Neural cell (in vitro differentiated cells): Measurements from ENCODE around the gene OGT. TPM values are rescaled to one million over a fixed set of nuclear protein-coding genes. Genes with fewer than 3 reads are reported as not detected.

Source experiments
- H2AFZ ChIP-seq: fragments of 200-600, 300-800 bp; sonication (generic), shearing (Covaris generic); 2 replicates; pipeline ENCODE4 v1.6.0; 2014; ENCODE audit warnings: low read depth, mild to moderate bottlenecking, antibody characterized with exemption, low read length, moderate library complexity
- H3F3A ChIP-seq: fragments of 200-600 bp; shearing (Covaris generic); 2 replicates; pipeline ENCODE4 v1.6.1; 2016; ENCODE audit warnings: mild to moderate bottlenecking, moderate library complexity, mixed read lengths, antibody characterized with exemption, low read length; ENCODE audit not compliant: insufficient read depth, poor library complexity, severe bottlenecking
- H3K27ac ChIP-seq: fragments of 200-600, 300-800 bp; sonication (generic), shearing (Covaris generic); 2 replicates; pipeline ENCODE4 v1.5.1; 2014; ENCODE audit warnings: mild to moderate bottlenecking, low read length, moderate library complexity
- H3K27me3 ChIP-seq: fragments of 300-800, 200-600 bp; sonication (generic), shearing (Covaris generic); 2 replicates; pipeline ENCODE4 v1.6.0; 2014; ENCODE audit warnings: mild to moderate bottlenecking, low read depth, low read length, moderate library complexity; ENCODE audit not compliant: insufficient read depth
- H3K36me3 ChIP-seq: fragments of 300-800, 200-600 bp; sonication (generic), shearing (Covaris generic); 2 replicates; pipeline ENCODE4 v1.5.1; 2014; ENCODE audit warnings: mild to moderate bottlenecking, antibody characterized with exemption, low read length, moderate library complexity; ENCODE audit not compliant: insufficient read depth
- H3K4me2 ChIP-seq: fragments of 300-800, 200-600 bp; sonication (generic), shearing (Covaris generic); 2 replicates; pipeline ENCODE4 v1.6.0; 2014; ENCODE audit warnings: mild to moderate bottlenecking, low read length
- H3K4me3 ChIP-seq: fragments of 300-800, 200-600 bp; sonication (generic), shearing (Covaris generic); 2 replicates; pipeline ENCODE4 v1.5.1; 2014; ENCODE audit warnings: mild to moderate bottlenecking, low read length, moderate library complexity
- H3K79me2 ChIP-seq: fragments of 200-600 bp; shearing (Covaris generic); replicated peaks from 2 replicates; pipeline ENCODE4 v1.6.0; 2014; ENCODE audit warnings: mild to moderate bottlenecking, low read length, moderate library complexity; ENCODE audit not compliant: insufficient read depth
- H3K9ac ChIP-seq: fragments of 300-800, 200-600 bp; sonication (generic), shearing (Covaris generic); 2 replicates; pipeline ENCODE4 v1.6.1; 2016; ENCODE audit warnings: mild to moderate bottlenecking, low read length, mixed read lengths
- H3K9me2 ChIP-seq: fragments of 200-600 bp; shearing (Covaris generic); 2 replicates; pipeline ENCODE4 v1.6.1; 2016; ENCODE audit warnings: mild to moderate bottlenecking, low read length, mixed read lengths; ENCODE audit not compliant: insufficient read depth
- H3K9me3 ChIP-seq: fragments of 200-600, 300-800 bp; sonication (generic), shearing (Covaris generic); 2 replicates; pipeline ENCODE4 v1.6.1; 2016; ENCODE audit warnings: mild to moderate bottlenecking, mixed run types, low read length, moderate library complexity, mixed read lengths
- H4K20me1 ChIP-seq: fragments of 200-600 bp; shearing (Covaris generic); 2 replicates; pipeline ENCODE4 v1.6.1; 2016; ENCODE audit warnings: mild to moderate bottlenecking, mixed run types; ENCODE audit not compliant: insufficient read depth
- EP300 ChIP-seq: fragments of 450-650 bp; conservative IDR thresholded peaks from 2 replicates; pipeline ENCODE4 v1.6.1; 2014; ENCODE audit warnings: antibody characterized with exemption, mild to moderate bottlenecking, moderate library complexity; ENCODE audit not compliant: poor library complexity, severe bottlenecking
- EZH2 ChIP-seq: fragments of 200-600, 300-800 bp; shearing (Covaris generic), sonication (generic); IDR thresholded peaks from 2 replicates; pipeline ENCODE4 v1.6.1; 2014; ENCODE audit warnings: antibody characterized with exemption, low read length, borderline replicate concordance, mild to moderate bottlenecking; ENCODE audit not compliant: insufficient read depth, poor library complexity, severe bottlenecking
- MXI1 ChIP-seq: fragments of 450-650 bp; conservative IDR thresholded peaks from 2 replicates; pipeline ENCODE4 v1.6.1; 2014; ENCODE audit warnings: antibody characterized with exemption, mild to moderate bottlenecking; ENCODE audit not compliant: poor library complexity, severe bottlenecking
- POLR2AphosphoS5 ChIP-seq: IDR thresholded peaks from 2 replicates; pipeline ENCODE4 v1.6.1; 2012
- RAD21 ChIP-seq: fragments of 450-650 bp; conservative IDR thresholded peaks from 2 replicates; pipeline ENCODE4 v1.6.1; 2014; ENCODE audit warnings: antibody characterized with exemption, mild to moderate bottlenecking, moderate library complexity
- REST ChIP-seq: IDR thresholded peaks from 2 replicates; pipeline ENCODE4 v1.6.1; 2012; ENCODE audit warnings: borderline replicate concordance
- SMC3 ChIP-seq: fragments of 450-650 bp; conservative IDR thresholded peaks from 2 replicates; pipeline ENCODE4 v1.6.1; 2014; ENCODE audit warnings: antibody characterized with exemption, mild to moderate bottlenecking, moderate library complexity; ENCODE audit not compliant: poor library complexity
- TAF1 ChIP-seq: IDR thresholded peaks from 2 replicates; pipeline ENCODE4 v1.6.1; 2012; ENCODE audit warnings: low read depth
- polyA plus RNA-seq: library from polyadenylated mRNA; depleted of rRNA; stranded (reverse); fragments of >200 nt; gene quantifications from 2 replicates; pipeline ENCODE4 v1.2.3, GENCODE V29; 2014
- TF ChIP-seq, protein P1 (sequence below): fragments of 450-650 bp; IDR thresholded peaks from 2 replicates; pipeline ENCODE4 v1.5.1; 2014; ENCODE audit warnings: antibody characterized with exemption, mild to moderate bottlenecking, moderate library complexity; ENCODE audit not compliant: poor library complexity, severe bottlenecking

Gene OGT
- polyA plus RNA-seq, 1 donor from 2014 or later: 340 TPM

DNA sequence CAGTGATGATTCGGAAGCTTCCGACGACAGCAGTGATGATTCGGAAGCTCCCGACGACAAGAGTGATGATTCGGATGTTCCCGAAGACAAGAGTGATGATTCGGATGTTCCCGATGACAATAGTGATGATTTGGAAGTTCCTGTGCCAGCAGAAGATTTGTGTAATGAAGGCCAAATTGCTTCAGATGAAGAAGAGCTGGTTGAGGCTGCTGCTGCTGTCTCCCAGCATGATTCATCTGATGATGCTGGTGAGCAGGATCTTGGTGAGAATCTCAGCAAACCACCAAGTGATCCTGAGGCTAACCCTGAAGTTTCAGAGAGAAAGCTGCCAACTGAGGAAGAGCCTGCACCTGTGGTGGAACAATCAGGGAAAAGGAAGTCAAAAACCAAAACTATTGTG lies 71.2 kb downstream of the OGT start:
- no peak overlapping the region for H2AFZ ChIP-seq
- no peak for TF ChIP-seq MXI1
- TF ChIP-seq TAF1: no peak
- no peak for TF ChIP-seq SMC3
- no peak for TF ChIP-seq EP300
- no peak overlapping the region for H3K4me2 ChIP-seq
- no peaks in the 10 kb centered on the region for H3K27me3 ChIP-seq
- no peaks in the 10 kb centered on the region for H3K36me3 ChIP-seq
- no peak overlapping the region for H3K27ac ChIP-seq
- H3F3A ChIP-seq: no peaks in the 10 kb centered on the region
- H3K79me2 ChIP-seq: no peaks in the 10 kb centered on the region
- H3K4me3 ChIP-seq: no peak overlapping the region
- H3K9me2 ChIP-seq: no peaks in the 10 kb centered on the region
- H3K9me3 ChIP-seq: no peaks in the 10 kb centered on the region
- no peak overlapping the region for H3K9ac ChIP-seq
- no peaks in the 10 kb centered on the region for H4K20me1 ChIP-seq

DNA sequence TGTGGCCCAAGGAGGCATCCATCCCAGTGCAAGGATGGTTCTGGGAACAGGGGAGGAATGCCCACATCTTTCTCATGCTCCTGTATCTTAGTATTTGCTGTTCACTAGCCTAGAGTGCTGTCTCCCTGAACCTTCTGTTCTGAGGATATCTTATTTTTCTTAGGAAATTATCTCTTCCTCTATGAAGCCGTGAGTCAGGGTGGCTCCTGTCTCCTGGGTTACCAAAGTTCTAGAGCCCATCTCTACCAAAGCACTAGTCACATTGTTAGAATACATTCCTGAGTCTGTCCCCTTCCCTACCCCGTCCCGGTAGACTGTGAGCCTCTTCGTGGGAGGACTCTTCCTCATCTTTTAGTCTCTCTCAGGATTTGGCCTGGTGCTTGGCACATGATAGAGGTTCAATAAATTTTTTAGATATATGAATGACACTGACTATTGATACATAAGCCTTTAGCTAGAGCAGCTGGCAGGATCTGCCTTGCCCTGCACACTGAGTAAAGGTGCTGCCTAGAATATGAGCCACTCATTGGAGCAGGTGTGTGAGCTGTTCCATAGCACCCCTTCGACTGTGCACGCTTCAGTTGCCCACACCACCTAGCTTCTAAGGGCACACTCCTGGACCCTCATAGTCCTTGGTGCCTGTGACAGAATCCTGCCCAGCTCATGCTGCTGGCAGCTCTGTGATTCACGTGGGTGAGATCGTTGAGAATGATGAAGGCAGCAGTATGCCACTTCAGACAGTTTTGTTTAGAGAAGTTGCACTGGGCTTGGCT lies 72.1 kb downstream of the OGT start:
- H3K36me3 ChIP-seq: no peaks in the 10 kb centered on the region
- no peaks in the 10 kb centered on the region for H4K20me1 ChIP-seq
- no peaks in the 10 kb centered on the region for H3K79me2 ChIP-seq
- H3K9ac ChIP-seq: no peak overlapping the region
- no peaks in the 10 kb centered on the region for H3F3A ChIP-seq
- no peaks in the 10 kb centered on the region for H3K9me2 ChIP-seq
- H3K27ac ChIP-seq: no peak overlapping the region
- H3K4me3 ChIP-seq: no peak overlapping the region
- no peak overlapping the region for H2AFZ ChIP-seq
- no peaks in the 10 kb centered on the region for H3K9me3 ChIP-seq
- H3K4me2 ChIP-seq: no peak overlapping the region
- no peak for TF ChIP-seq POLR2AphosphoS5
- TF ChIP-seq EP300: no peak
- no peaks in the 10 kb centered on the region for H3K27me3 ChIP-seq

- no peaks in the 10 kb centered on the region for H3K9me3 ChIP-seq
- TF ChIP-seq EZH2: no peak
- no peak for TF ChIP-seq TAF1
- no peak for TF ChIP-seq MXI1
- TF ChIP-seq EP300: no peak
- TF ChIP-seq POLR2AphosphoS5: no peak
- TF ChIP-seq REST: no peak
- no peak for TF ChIP-seq SMC3
- TF ChIP-seq RAD21: no peak
- TF ChIP-seq, protein P1, sequence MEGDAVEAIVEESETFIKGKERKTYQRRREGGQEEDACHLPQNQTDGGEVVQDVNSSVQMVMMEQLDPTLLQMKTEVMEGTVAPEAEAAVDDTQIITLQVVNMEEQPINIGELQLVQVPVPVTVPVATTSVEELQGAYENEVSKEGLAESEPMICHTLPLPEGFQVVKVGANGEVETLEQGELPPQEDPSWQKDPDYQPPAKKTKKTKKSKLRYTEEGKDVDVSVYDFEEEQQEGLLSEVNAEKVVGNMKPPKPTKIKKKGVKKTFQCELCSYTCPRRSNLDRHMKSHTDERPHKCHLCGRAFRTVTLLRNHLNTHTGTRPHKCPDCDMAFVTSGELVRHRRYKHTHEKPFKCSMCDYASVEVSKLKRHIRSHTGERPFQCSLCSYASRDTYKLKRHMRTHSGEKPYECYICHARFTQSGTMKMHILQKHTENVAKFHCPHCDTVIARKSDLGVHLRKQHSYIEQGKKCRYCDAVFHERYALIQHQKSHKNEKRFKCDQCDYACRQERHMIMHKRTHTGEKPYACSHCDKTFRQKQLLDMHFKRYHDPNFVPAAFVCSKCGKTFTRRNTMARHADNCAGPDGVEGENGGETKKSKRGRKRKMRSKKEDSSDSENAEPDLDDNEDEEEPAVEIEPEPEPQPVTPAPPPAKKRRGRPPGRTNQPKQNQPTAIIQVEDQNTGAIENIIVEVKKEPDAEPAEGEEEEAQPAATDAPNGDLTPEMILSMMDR: no peak
- H3K36me3 ChIP-seq: no peaks in the 10 kb centered on the region
- H3K4me3 ChIP-seq: no peak overlapping the region
- H3K4me2 ChIP-seq: no peak overlapping the region
- H3K9ac ChIP-seq: no peak overlapping the region
- H2AFZ ChIP-seq: no peak overlapping the region
- H3K9me2 ChIP-seq: no peaks in the 10 kb centered on the region
- no peaks in the 10 kb centered on the region for H3F3A ChIP-seq
- no peaks in the 10 kb centered on the region for H3K27me3 ChIP-seq
- no peaks in the 10 kb centered on the region for H4K20me1 ChIP-seq
- no peaks in the 10 kb centered on the region for H3K79me2 ChIP-seq
- H3K27ac ChIP-seq: no peak overlapping the region
Measured at GRCh38 chrX:71606536-71607216, 73.8 kb downstream of the OGT start.
